ENCODE measurements around the gene POU6F2. TPM values are rescaled to one million over a fixed set of nuclear protein-coding genes. Genes with fewer than 3 reads are reported as not detected.

The POU6F2 gene
- total RNA-seq, 1 experiment from 2014 or later, result 0.27 TPM

- Histone ChIP-seq H3K9me2 (ENCODE audit: insufficient read depth) (no peaks in the 10 kb centered on the region), H2AFZ (ENCODE audit: low read depth, low read length, poor library complexity, severe bottlenecking) (no peak overlapping the region), H3K4me3 (replicated peaks in 1 of 2; ENCODE audit: low read depth in 1 of 2, low read length in 2 of 2) (no peak overlapping the region), H3K4me1 (ENCODE audit: control insufficient read depth in 1 of 2, insufficient read depth in 2 of 2, low read length in 2 of 2) (no peaks in the 10 kb centered on the region), H3K27ac (ENCODE audit: low read depth, low read length) (no peak overlapping the region), H3K4me2 (ENCODE audit: low read length) (no peak overlapping the region), H3K27me3 (ENCODE audit: insufficient read depth, low read length) (peaks cover 19% of the 10 kb centered on the region), H3K36me3 (ENCODE audit: control insufficient read depth in 1 of 2, insufficient read depth in 2 of 2, low read length in 2 of 2) (no peaks in the 10 kb centered on the region), H3K9ac (ENCODE audit: low read length) (no peak overlapping the region), H3K79me2 (ENCODE audit: insufficient read depth, low read length) (no peaks in the 10 kb centered on the region), H3K9me3 (ENCODE audit: control insufficient read depth in 1 of 2, insufficient read depth in 1 of 2, low read depth in 1 of 2, low read length in 2 of 2) (no peaks in the 10 kb centered on the region), H4K20me1 (ENCODE audit: insufficient read depth) (no peaks in the 10 kb centered on the region)
- TF ChIP-seq SRF (IDR thresholded peaks at IDR 0.05; ENCODE audit: low read depth) (no peak), JUND (IDR thresholded peaks at IDR 0.05) (no peak), SIN3A (IDR thresholded peaks at IDR 0.05; ENCODE audit: low read depth) (no peak), FOSL1 (IDR thresholded peaks at IDR 0.05; ENCODE audit: low read depth) (no peak), EZH2 (IDR thresholded peaks at IDR 0.05) (no peak), REST (IDR thresholded peaks at IDR 0.05; ENCODE audit: low read depth) (no peak), RAD21 (IDR thresholded peaks at IDR 0.05; ENCODE audit: low read depth) (no peak), ELF1 (IDR thresholded peaks at IDR 0.05; ENCODE audit: borderline replicate concordance, low read depth) (no peak), ZBTB33 (IDR thresholded peaks at IDR 0.05; ENCODE audit: extremely low read depth, insufficient replicate concordance, low read length) (no peak)
- RAD21 ChIA-PET (ENCODE audit: low non-redundant PET in 1 of 2, low total read pairs in 2 of 2, uncharacterized antibody in 2 of 2, unreplicated experiment in 2 of 2), result no interaction called here
- no TSS peak for BruUV-seq (replicated peaks)
- DNase-seq (ENCODE audit: low read depth, low spot score) (no peak), ATAC-seq (no peak)
- intact Hi-C loops (cut with micrococcal nuclease), result no loop called here
- POLR2A ChIA-PET, result no interaction called here
- CTCF ChIA-PET, result no interaction called here
Measured at GRCh38 chr7:39186131-39186530, 208.4 kb downstream of the POU6F2 start.
